GM12878 (cell line): ENCODE measurements around the gene HBA2. TPM values are rescaled to one million over a fixed set of nuclear protein-coding genes. Genes with fewer than 3 reads are reported as not detected.
"Not testable (repeated sequence)": the region's sequence is repeated elsewhere in the genome, so short reads cannot be mapped to it uniquely, and the experiment has no call there.

ENCODE experiments used
- ATAC-seq: fragments of 200-7000 bp; cut with Tn5 transposase; 3 replicates; pipeline ENCODE4 v1.9.1; 2020; ENCODE audit warnings: mild to moderate bottlenecking, moderate library complexity
- BruUV-seq: library from RNA; stranded (reverse); fragments of 400-500 nt; replicated peaks from 2 replicates; lab custom pipeline; 2021; lab: Mats Ljungman, UMichigan
- CTCF ChIA-PET: fragments of 300-600 bp; sonication (Branson Sonifier 250); formaldehyde crosslinking; extraction: SDS; loops from one replicate; lab custom pipeline; 2021; ENCODE audit warnings: inconsistent platforms; lab: Yijun Ruan, JAX
- POLR2A ChIA-PET: fragments of 350-600 bp; formaldehyde crosslinking; extraction: SDS; loops from one replicate; lab custom pipeline; 2021; ENCODE audit warnings: inconsistent platforms; lab: Charles Lee
- RAD21 ChIA-PET: fragments of 300-600 bp; sonication (Branson Sonifier 250); formaldehyde crosslinking; loops from one replicate; lab custom pipeline; 2023; ENCODE audit warnings: antibody characterized with exemption; ENCODE audit not compliant: unreplicated experiment; lab: Charles Lee
- SMC1A ChIA-PET: fragments of 300-600 bp; sonication (Branson Sonifier 250); formaldehyde crosslinking; loops from one replicate; lab custom pipeline; 2023; ENCODE audit not compliant: unreplicated experiment, uncharacterized antibody; lab: Charles Lee
- DNase-seq: peaks from one replicate; pipeline ENCODE4 v3.0.0-alpha.2; 2011; ENCODE audit warnings: low read depth, low spot score
- FAIRE-seq: peaks from 3 replicates; lab custom pipeline; 2011; peaks lifted over from hg19 to GRCh38; lab: Jason Lieb, UNC
- H2AFZ ChIP-seq: 2 replicates; pipeline ENCODE4 v1.6.0; 2011; ENCODE audit warnings: low read depth, low read length, control low read depth; ENCODE audit not compliant: control insufficient read depth
- H3K27ac ChIP-seq: 2 replicates; pipeline ENCODE4 v1.5.1; 2011; ENCODE audit warnings: control low read depth; ENCODE audit not compliant: control insufficient read depth, insufficient read depth
- H3K27me3 ChIP-seq, 2 experiments: replicated peaks in 1 of 2; 2 replicates each; pipeline versions ENCODE4 v1.6.0 to v1.6.1; 2011; ENCODE audit warnings: low read length in 1 of 2; ENCODE audit not compliant: control insufficient read depth in 2 of 2, insufficient read depth in 2 of 2
- H3K36me3 ChIP-seq, 2 experiments: 2 replicates each; pipeline ENCODE4 v1.5.1; 2011; ENCODE audit warnings: low read length in 1 of 2; ENCODE audit not compliant: control insufficient read depth in 2 of 2, insufficient read depth in 2 of 2
- H3K4me1 ChIP-seq: 2 replicates; pipeline ENCODE4 v1.6.1; 2011; ENCODE audit warnings: mild to moderate bottlenecking, low read length, moderate library complexity, mixed read lengths; ENCODE audit not compliant: control insufficient read depth, insufficient read depth
- H3K4me2 ChIP-seq: 2 replicates; pipeline ENCODE4 v1.6.0; 2011; ENCODE audit warnings: control low read depth; ENCODE audit not compliant: control insufficient read depth, insufficient read depth
- H3K4me3 ChIP-seq: fragments of 200-600 bp; sonication (generic); 2 replicates; pipeline ENCODE4 v1.5.1; 2016
- H3K79me2 ChIP-seq: 2 replicates; pipeline ENCODE4 v1.6.0; 2011; ENCODE audit warnings: low read length; ENCODE audit not compliant: control insufficient read depth, insufficient read depth
- H3K9ac ChIP-seq: 2 replicates; pipeline ENCODE4 v1.8.0; 2011; ENCODE audit warnings: low read length, control low read depth, mixed read lengths; ENCODE audit not compliant: control insufficient read depth, insufficient read depth
- H3K9me3 ChIP-seq: replicated peaks from 3 replicates; pipeline ENCODE4 v1.5.1; 2011; ENCODE audit warnings: mild to moderate bottlenecking, low read length; ENCODE audit not compliant: control insufficient read depth, insufficient read depth
- H4K20me1 ChIP-seq: 2 replicates; pipeline ENCODE4 v1.6.0; 2011; ENCODE audit not compliant: control insufficient read depth, insufficient read depth
- BRCA1 ChIP-seq: IDR thresholded peaks from 2 replicates; pipeline ENCODE4 v1.6.1; 2011; ENCODE audit warnings: low read depth, low read length, improper control_type of control experiment
- CEBPB ChIP-seq, 2 experiments: fragments of 150-350 bp in 1 of 2; IDR thresholded peaks; 2 replicates each; pipeline ENCODE4 v1.6.1; 2012 to 2014; ENCODE audit warnings: low read depth in 2 of 2, low read length in 2 of 2, borderline replicate concordance in 1 of 2, inconsistent platforms in 1 of 2
- NKRF ChIP-seq: fragments of 450-650 bp; conservative IDR thresholded peaks from 2 replicates; pipeline ENCODE4 v1.6.1; 2017; ENCODE audit warnings: mild to moderate bottlenecking, moderate library complexity
- SMAD1 ChIP-seq: fragments of 450-650 bp; IDR thresholded peaks from 2 replicates; pipeline ENCODE4 v1.6.1; 2018; ENCODE audit warnings: mild to moderate bottlenecking, low read depth; ENCODE audit not compliant: partially characterized antibody
- WGBS: methylation state at CpG from one replicate; pipeline ENCODE4 v1.1.6; 2016; ENCODE audit warnings: low lambda C conversion rate; ENCODE audit not compliant: insufficient replicate concordance, insufficient coverage; ENCODE audit errors: missing lambda C conversion rate; 5-methylcytosine and 5-hydroxymethylcytosine counted together
- in situ Hi-C: fragments of 300-500 bp; cut with MboI; formaldehyde crosslinking; loops from 9 replicates; pipeline ENCODE4 v1.14.3; 2018; ENCODE audit warnings: mixed read lengths
- intact Hi-C: fragments of 100-400 bp; cut with micrococcal nuclease; formaldehyde crosslinking; loops from one replicate; pipeline ENCODE4 v1.14.2; 2022; ENCODE audit not compliant: unreplicated experiment
- polyA plus RNA-seq, 11 experiments: library from polyadenylated mRNA; depleted of rRNA in 4 of 11; unstranded in 6 of 11; stranded (reverse) in 5 of 11; fragments of >200 nt; fragmentation: Nextera tagmentation in 4 of 11; fragmentation: Illumina TruSeq in 1 of 11; extraction: Ambion mirVana in 4 of 11; extraction: Trizol in 1 of 11; gene quantifications; 1 replicate in 1 of 11; 2 replicates in 10 of 11; pipeline versions ENCODE4 v1.2.1 to v1.2.3, GENCODE V29; 2011 to 2016; ENCODE audit warnings: inconsistent platforms in 2 of 11, missing spikeins in 2 of 11, low read depth in 1 of 11
- total RNA-seq, 4 experiments: library from RNA; depleted of rRNA in 3 of 4; stranded (reverse); fragments of >200 nt in 3 of 4; fragmentation: Illumina TruSeq in 1 of 4; extraction: Trizol in 1 of 4; gene quantifications; 2 replicates each; pipeline versions ENCODE4 v1.2.1 to v1.2.3, GENCODE V29; 2013 to 2021

HBA2 gene
- total and polyA plus RNA-seq, 10 of the 15 experiments (the other 5 are each of a cell fraction or from before 2014, with no cell fraction given): 0.30 to 0.96 (median 0.92) TPM; not detected in 7

DNA sequence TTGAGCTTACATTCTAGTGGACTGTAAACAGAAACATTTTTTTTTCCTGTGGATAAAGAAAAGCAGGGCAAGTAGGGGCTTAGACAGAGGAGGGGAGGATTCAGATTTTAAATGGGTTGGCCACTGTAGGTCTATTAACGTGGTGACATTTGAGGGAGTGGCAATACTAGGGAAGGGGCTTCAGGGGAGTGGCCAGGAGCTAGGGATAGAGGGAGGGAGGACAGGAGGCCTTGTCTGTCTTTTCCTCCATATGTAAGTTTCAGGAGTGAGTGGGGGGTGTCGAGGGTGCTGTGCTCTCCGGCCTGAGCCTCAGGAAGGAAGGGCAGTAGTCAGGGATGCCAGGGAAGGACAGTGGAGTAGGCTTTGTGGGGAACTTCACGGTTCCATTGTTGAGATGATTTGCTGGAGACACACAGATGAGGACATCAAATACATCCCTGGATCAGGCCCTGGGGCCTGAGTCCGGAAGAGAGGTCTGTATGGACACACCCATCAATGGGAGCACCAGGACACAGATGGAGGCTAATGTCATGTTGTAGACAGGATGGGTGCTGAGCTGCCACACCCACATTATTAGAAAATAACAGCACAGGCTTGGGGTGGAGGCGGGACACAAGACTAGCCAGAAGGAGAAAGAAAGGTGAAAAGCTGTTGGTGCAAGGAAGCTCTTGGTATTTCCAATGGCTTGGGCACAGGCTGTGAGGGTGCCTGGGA is 13.4 kb upstream of the HBA2 start (continued):
- no peak for TF ChIP-seq NKRF
- no peak for TF ChIP-seq BRCA1
- no peak for TF ChIP-seq SMAD1
- no peak for TF ChIP-seq CEBPB (IDR thresholded peaks at IDR 0.05; ENCODE audit: borderline replicate concordance in 1 of 2, low read depth in 2 of 2, low read length in 2 of 2)

DNA sequence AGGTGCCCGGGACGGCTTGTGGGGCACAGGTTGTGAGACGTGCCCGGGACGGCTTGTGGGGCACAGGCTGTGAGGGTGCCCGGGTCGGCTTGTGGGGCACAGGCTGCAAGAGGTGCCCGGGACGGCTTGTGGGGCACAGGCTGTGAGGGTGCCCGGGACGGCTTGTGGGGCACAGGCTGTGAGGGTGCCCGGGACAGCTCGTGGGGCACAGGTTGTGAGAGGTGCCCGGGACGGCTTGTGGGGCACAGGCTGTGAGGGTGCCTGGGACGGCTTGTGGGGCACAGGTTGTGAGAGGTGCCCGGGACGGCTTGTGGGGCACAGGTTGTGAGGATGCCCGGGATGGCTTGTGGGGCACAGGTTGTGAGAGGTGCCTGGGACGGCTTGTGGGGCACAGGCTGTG is 12.4 kb upstream of the HBA2 start:
- FAIRE-seq, H3K9me3 ChIP-seq, H3K27ac ChIP-seq, H3K36me3 ChIP-seq, H3K9ac ChIP-seq, CTCF ChIA-PET, SMC1A ChIA-PET, POLR2A ChIA-PET, H2AFZ ChIP-seq, H3K4me2 ChIP-seq, H3K79me2 ChIP-seq, intact Hi-C loops, H3K4me1 ChIP-seq, BruUV-seq, in situ Hi-C loops, H3K4me3 ChIP-seq, RAD21 ChIA-PET, ATAC-seq, DNase-seq, H4K20me1 ChIP-seq, H3K27me3 ChIP-seq: not testable (repeated sequence)
- WGBS: 42% methylated on average over 4 of the region's 20 CpGs
